Effector CD4-positive, alpha-beta T cell (primary cell): ENCODE results near the gene FAM118A.
"Not testable (repeated sequence)": the region's sequence is repeated elsewhere in the genome, so short reads cannot be mapped to it uniquely, and the experiment has no call there.

Experiments
- DNase-seq: peaks from one replicate; pipeline ENCODE4 v3.0.0-alpha.2; 2020

Gene FAM118A

GRCh38 chr22:45310977-45311531 lies 1.3 kb downstream of the FAM118A start:
- no peak for DNase-seq

GRCh38 chr22:45312415-45312814 lies 2.7 kb downstream of the FAM118A start:
- no peak for DNase-seq

- DNase-seq, result no peak
Measured at GRCh38 chr22:45312856-45313255, 3.1 kb downstream of the FAM118A start.

- DNase-seq, result no peak
Measured at GRCh38 chr22:45314054-45314721, 4.5 kb downstream of the FAM118A start.

GRCh38 chr22:45314786-45315185 lies 5.1 kb downstream of the FAM118A start:
- no peak for DNase-seq

- DNase-seq, result no peak
Measured at GRCh38 chr22:45316796-45317526, 7.2 kb downstream of the FAM118A start.

GRCh38 chr22:45317551-45318167 lies 7.9 kb downstream of the FAM118A start:
- peak; percentile 29 for DNase-seq

GRCh38 chr22:45318168-45318557 lies 8.4 kb downstream of the FAM118A start:
- peak; percentile 85 for DNase-seq

GRCh38 chr22:45318558-45319323 lies 9.0 kb downstream of the FAM118A start:
- peak; percentile 70 for DNase-seq

- DNase-seq, result peak; percentile 25
Measured at GRCh38 chr22:45319324-45319685, 9.6 kb downstream of the FAM118A start.

- no peak for DNase-seq
Measured at GRCh38 chr22:45320357-45320976, 10.7 kb downstream of the FAM118A start.

GRCh38 chr22:45321827-45322226 lies 12.1 kb downstream of the FAM118A start:
- DNase-seq, result no peak

- no peak for DNase-seq
Measured at GRCh38 chr22:45322873-45323525, 13.3 kb downstream of the FAM118A start.

GRCh38 chr22:45323695-45324094 lies 14.0 kb downstream of the FAM118A start:
- no peak for DNase-seq

- no peak for DNase-seq
Measured at GRCh38 chr22:45324311-45324711, 14.6 kb downstream of the FAM118A start.

- DNase-seq, result not testable (repeated sequence)
Measured at GRCh38 chr22:45328261-45328660, 18.5 kb downstream of the FAM118A start.

- DNase-seq, result no peak
Measured at GRCh38 chr22:45328822-45329529, 19.2 kb downstream of the FAM118A start.

GRCh38 chr22:45329530-45329936 lies 19.8 kb downstream of the FAM118A start:
- no peak for DNase-seq

- no peak for DNase-seq
Measured at GRCh38 chr22:45330548-45330947, 20.8 kb downstream of the FAM118A start.

GRCh38 chr22:45331486-45331885 lies 21.8 kb downstream of the FAM118A start:
- DNase-seq, result no peak

GRCh38 chr22:45332001-45332400 lies 22.3 kb downstream of the FAM118A start:
- no peak for DNase-seq
